HepG2 (cell line): ENCODE measurements around the gene IL6R. TPM values are rescaled to one million over a fixed set of nuclear protein-coding genes. Genes with fewer than 3 reads are reported as not detected.

Source experiments
- ATAC-seq: fragments of 200-7000 bp; cut with Tn5 transposase; 3 replicates; pipeline ENCODE4 v1.9.1; 2020; ENCODE audit warnings: mild to moderate bottlenecking, moderate library complexity
- BruUV-seq: library from RNA; stranded (reverse); fragments of 400-500 nt; replicated peaks from 2 replicates; lab custom pipeline; 2021; lab: Mats Ljungman, UMichigan
- CTCF ChIA-PET: fragments of 300-600 bp; formaldehyde crosslinking; extraction: SDS; loops from one replicate; lab custom pipeline; 2021; ENCODE audit warnings: low total read pairs, inconsistent platforms, low intra/inter-chr PET ratio; lab: Yijun Ruan, JAX
- POLR2A ChIA-PET: fragments of 350-600 bp; sonication (Branson Sonifier 250); formaldehyde crosslinking; loops from one replicate; lab custom pipeline; 2020; ENCODE audit warnings: antibody characterized with exemption, inconsistent platforms; lab: Yijun Ruan, JAX
- DNase-seq: peaks from one replicate; pipeline ENCODE4 v3.0.0-alpha.2; 2015; ENCODE audit warnings: low spot score
- FAIRE-seq: peaks from 3 replicates; lab custom pipeline; 2011; peaks lifted over from hg19 to GRCh38; lab: Jason Lieb, UNC
- H2AFZ ChIP-seq: one replicate; pipeline ENCODE4 v1.6.1; 2011; ENCODE audit warnings: low read length, inconsistent platforms
- H3K27ac ChIP-seq: fragments of 300-600 bp; 3 replicates; pipeline ENCODE4 v1.8.0; 2011; ENCODE audit warnings: mixed run types, mild to moderate bottlenecking, mixed read lengths, low read length, inconsistent platforms; ENCODE audit not compliant: insufficient read depth; ENCODE audit errors: extremely low read length
- H3K27me3 ChIP-seq, 2 experiments: fragments of 200-600 bp in 1 of 2; 2 replicates in 1 of 2; 3 replicates in 1 of 2; pipeline versions ENCODE4 v1.6.0 to v1.8.0; 2011; ENCODE audit warnings: low read length in 2 of 2, mild to moderate bottlenecking in 2 of 2, moderate library complexity in 2 of 2, inconsistent platforms in 1 of 2; ENCODE audit not compliant: insufficient read depth in 2 of 2, control insufficient read depth in 1 of 2
- H3K36me3 ChIP-seq, 2 experiments: fragments of 200-600 bp in 1 of 2; replicated peaks in 1 of 2; 2 replicates in 1 of 2; 3 replicates in 1 of 2; pipeline versions ENCODE4 v1.5.1 to v1.8.0; 2011; ENCODE audit warnings: low read length in 2 of 2, inconsistent platforms in 1 of 2; ENCODE audit not compliant: insufficient read depth in 2 of 2, control insufficient read depth in 1 of 2
- H3K4me1 ChIP-seq: 2 replicates; pipeline ENCODE4 v1.5.1; 2012; ENCODE audit warnings: low read length, inconsistent platforms; ENCODE audit not compliant: insufficient read depth
- H3K4me2 ChIP-seq: 2 replicates; pipeline ENCODE4 v1.6.0; 2011; ENCODE audit warnings: low read depth, low read length, inconsistent platforms
- H3K4me3 ChIP-seq, 3 experiments: fragments of 200-600 bp in 1 of 3; sonication (generic), shearing (Covaris generic) in 1 of 3; replicated peaks in 1 of 3; 2 replicates each; pipeline ENCODE4 v1.5.1; 2011 to 2016; ENCODE audit warnings: low read length in 3 of 3, inconsistent platforms in 2 of 3, low read depth in 2 of 3, mild to moderate bottlenecking in 2 of 3, control low read depth in 1 of 3, mixed read lengths in 1 of 3; ENCODE audit not compliant: insufficient read depth in 1 of 3
- H3K79me2 ChIP-seq: one replicate; pipeline ENCODE4 v1.6.1; 2011; ENCODE audit warnings: low read length, inconsistent platforms; ENCODE audit not compliant: insufficient read depth
- H3K9ac ChIP-seq: 2 replicates; pipeline ENCODE4 v1.6.0; 2011; ENCODE audit warnings: mild to moderate bottlenecking, low read depth, low read length, inconsistent platforms; ENCODE audit not compliant: insufficient read depth
- H3K9me3 ChIP-seq: 2 replicates; pipeline ENCODE4 v1.5.1; 2012; ENCODE audit warnings: mild to moderate bottlenecking, low read length
- H4K20me1 ChIP-seq: 2 replicates; pipeline ENCODE4 v1.6.0; 2011; ENCODE audit warnings: inconsistent platforms, mild to moderate bottlenecking, low read length, moderate library complexity; ENCODE audit not compliant: insufficient read depth
- CBFB ChIP-seq: sonication (generic); formaldehyde crosslinking; IDR thresholded peaks from 2 replicates; pipeline ENCODE4 v1.4.0; 2020; ENCODE audit warnings: missing genetic modification reagents
- CEBPG ChIP-seq: IDR thresholded peaks from 2 replicates; pipeline ENCODE4 v1.6.1; 2016
- CHD4 ChIP-seq: fragments of 200-600 bp; sonication (generic); IDR thresholded peaks from 2 replicates; pipeline ENCODE4 v1.7.0; 2017; ENCODE audit warnings: mild to moderate bottlenecking, low read length, borderline replicate concordance
- ERF ChIP-seq: IDR thresholded peaks from 2 replicates; pipeline ENCODE4 v1.6.1; 2018; ENCODE audit warnings: missing biosample characterization, missing genetic modification reagents
- FOXA1 ChIP-seq, 2 experiments: fragments of 450-650 bp in 1 of 2; sonication (generic) in 1 of 2; formaldehyde crosslinking in 1 of 2; IDR thresholded peaks; 2 replicates each; pipeline versions ENCODE4 v1.4.0 to v1.6.1; 2016 to 2020; ENCODE audit warnings: missing genetic modification reagents in 1 of 2
- HNRNPL ChIP-seq: fragments of 200-400 bp; formaldehyde crosslinking; IDR thresholded peaks from 2 replicates; pipeline ENCODE4 v1.6.1; 2017; ENCODE audit warnings: mild to moderate bottlenecking, low read depth, low read length
- HNRNPLL ChIP-seq: fragments of 200-400 bp; formaldehyde crosslinking; IDR thresholded peaks from 2 replicates; pipeline ENCODE4 v1.6.1; 2017; ENCODE audit warnings: mild to moderate bottlenecking, low read depth, low read length; ENCODE audit not compliant: poor library complexity, severe bottlenecking
- MTA1 ChIP-seq: sonication (generic); formaldehyde crosslinking; IDR thresholded peaks from 2 replicates; pipeline ENCODE4 v1.4.0; 2020; ENCODE audit warnings: missing genetic modification reagents, mild to moderate bottlenecking, borderline replicate concordance
- SAP130 ChIP-seq: IDR thresholded peaks from 2 replicates; pipeline ENCODE4 v1.6.1; 2016; ENCODE audit warnings: low read depth
- SP4 ChIP-seq: sonication (generic); formaldehyde crosslinking; IDR thresholded peaks from 2 replicates; pipeline ENCODE4 v1.8.1; 2023; ENCODE audit warnings: mild to moderate bottlenecking, missing genetic modification reagents
- ZBTB3 ChIP-seq: sonication (generic); formaldehyde crosslinking; IDR thresholded peaks from 2 replicates; pipeline ENCODE4 v1.4.0; 2020; ENCODE audit warnings: low read depth, mild to moderate bottlenecking, moderate library complexity, missing genetic modification reagents, borderline replicate concordance
- ZMYM3 ChIP-seq: sonication (generic); formaldehyde crosslinking; IDR thresholded peaks from 2 replicates; pipeline ENCODE4 v1.5.1; 2020; ENCODE audit warnings: mild to moderate bottlenecking, missing genetic modification reagents
- ZNF557 ChIP-seq: sonication (generic); formaldehyde crosslinking; IDR thresholded peaks from 2 replicates; pipeline ENCODE4 v1.4.0; 2020; ENCODE audit warnings: missing genetic modification reagents
- ZNF629 ChIP-seq: sonication (generic); formaldehyde crosslinking; conservative IDR thresholded peaks from 2 replicates; pipeline ENCODE4 v1.5.0; 2020; ENCODE audit warnings: missing genetic modification reagents
- ZNF644 ChIP-seq: IDR thresholded peaks from 2 replicates; pipeline ENCODE4 v1.6.1; 2016; ENCODE audit warnings: low read depth
- WGBS: methylation state at CpG from one replicate; pipeline ENCODE4 v1.1.6; 2017; ENCODE audit warnings: low lambda C conversion rate; 5-methylcytosine and 5-hydroxymethylcytosine counted together
- in situ Hi-C: cut with HindIII; loops from 2 replicates; pipeline ENCODE4 v1.10.0; 2017; ENCODE audit warnings: low pct_unique_long_range_greater_than_20kb; ENCODE audit not compliant: extremely low pct_ligation_motif_present
- intact Hi-C: fragments of 100-400 bp; cut with micrococcal nuclease; formaldehyde crosslinking; loops from one replicate; pipeline ENCODE4 v1.10.0; 2022; ENCODE audit not compliant: unreplicated experiment
- polyA plus RNA-seq, 8 experiments: library from polyadenylated mRNA; depleted of rRNA in 3 of 8; stranded (reverse) in 7 of 8; unstranded in 1 of 8; fragments of >200 nt; fragmentation: Illumina TruSeq in 4 of 8; extraction: Trizol in 4 of 8; gene quantifications; 2 replicates each; pipeline versions ENCODE4 v1.2.1 to v1.2.3, GENCODE V29; 2011 to 2016; ENCODE audit warnings: low read depth in 4 of 8, missing spikeins in 1 of 8, mixed read lengths in 1 of 8; ENCODE audit not compliant: insufficient read depth in 1 of 8
- total RNA-seq, 5 experiments: library from RNA; depleted of rRNA; stranded (reverse); fragments of >200 nt; fragmentation: Illumina TruSeq; extraction: Trizol; gene quantifications; 2 replicates each; pipeline ENCODE4 v1.2.3, GENCODE V29; 2016; ENCODE audit warnings: low read depth in 1 of 5
- TF ChIP-seq, protein P1 (sequence below): sonication (generic); formaldehyde crosslinking; IDR thresholded peaks from 2 replicates; pipeline ENCODE4 v1.4.0; 2020; ENCODE audit warnings: mild to moderate bottlenecking, low read depth, missing genetic modification reagents

IL6R gene
- total and polyA plus RNA-seq, 2 of the 13 experiments (the other 11 are each of a cell fraction or from before 2014, with no cell fraction given), result 5.0 to 24.5 TPM

DNA sequence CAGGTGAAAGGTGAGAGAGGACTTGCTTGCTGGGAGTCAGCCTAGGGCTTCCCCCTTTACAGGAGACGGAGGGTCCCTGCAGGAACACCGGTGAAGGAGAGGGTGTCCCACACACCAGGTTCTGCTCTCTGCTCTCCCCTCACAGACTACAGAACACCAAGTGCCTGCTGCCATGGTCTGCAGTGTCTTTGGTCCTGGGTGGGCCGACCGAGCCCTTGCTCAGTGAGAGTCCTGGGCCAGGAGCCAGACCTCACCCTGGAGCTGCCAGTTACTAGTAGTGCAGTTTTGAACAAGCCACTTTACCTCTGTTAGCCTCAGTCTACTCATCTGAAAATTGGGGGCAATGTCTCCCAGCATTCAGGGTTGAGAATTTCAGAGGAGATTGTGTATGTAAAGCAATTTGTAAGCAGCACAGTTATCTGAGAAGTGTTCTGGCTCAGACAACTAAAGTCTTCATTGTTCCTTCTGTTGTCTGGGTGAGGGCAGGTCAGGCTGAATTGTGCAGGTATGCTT, 2.7 kb upstream of the IL6R start:
- WGBS, result 80% methylated on average over 4 of the region's 4 CpGs
- intact Hi-C loops (loop anchor here (10.0 kb wide), 1 partner anchor 48 kb away; no protein-coding TSS in a partner anchor), in situ Hi-C loops (no loop called here)
- ChIA-PET POLR2A (interaction anchor here (1.9 to 8.9 kb wide), 2 partner anchors 15 kb away, joined by 9 to 146 read pairs; no protein-coding TSS in a partner anchor), CTCF (no interaction called here)
- H3K4me3 ChIP-seq, result no peak overlapping the region
- H4K20me1 ChIP-seq, result no peaks in the 10 kb centered on the region
- TF ChIP-seq HNRNPLL (no peak), ZMYM3 (CRISPR knock-in tag) (peak; percentile 34; the same call in 1 of the 2 replicates), MTA1 (CRISPR knock-in tag) (no peak), ZNF629 (peak; percentile 92)
- no peaks in the 10 kb centered on the region for H3K36me3 ChIP-seq
- H2AFZ ChIP-seq, result no peak overlapping the region
- no peaks in the 10 kb centered on the region for H3K79me2 ChIP-seq
- peaks cover 0 to 22% of the 10 kb centered on the region in 2 experiments; a peak in 4 of 5 replicates for H3K27me3 ChIP-seq
- no peaks in the 10 kb centered on the region for H3K9me3 ChIP-seq
- no TSS peak for BruUV-seq
- no peak for ATAC-seq
- H3K4me2 ChIP-seq, result no peak overlapping the region
- no peak for DNase-seq
- H3K27ac ChIP-seq, result no peak overlapping the region
- peaks cover 62% of the 10 kb centered on the region for H3K4me1 ChIP-seq
- no peak overlapping the region for H3K9ac ChIP-seq
- no peak for FAIRE-seq

DNA sequence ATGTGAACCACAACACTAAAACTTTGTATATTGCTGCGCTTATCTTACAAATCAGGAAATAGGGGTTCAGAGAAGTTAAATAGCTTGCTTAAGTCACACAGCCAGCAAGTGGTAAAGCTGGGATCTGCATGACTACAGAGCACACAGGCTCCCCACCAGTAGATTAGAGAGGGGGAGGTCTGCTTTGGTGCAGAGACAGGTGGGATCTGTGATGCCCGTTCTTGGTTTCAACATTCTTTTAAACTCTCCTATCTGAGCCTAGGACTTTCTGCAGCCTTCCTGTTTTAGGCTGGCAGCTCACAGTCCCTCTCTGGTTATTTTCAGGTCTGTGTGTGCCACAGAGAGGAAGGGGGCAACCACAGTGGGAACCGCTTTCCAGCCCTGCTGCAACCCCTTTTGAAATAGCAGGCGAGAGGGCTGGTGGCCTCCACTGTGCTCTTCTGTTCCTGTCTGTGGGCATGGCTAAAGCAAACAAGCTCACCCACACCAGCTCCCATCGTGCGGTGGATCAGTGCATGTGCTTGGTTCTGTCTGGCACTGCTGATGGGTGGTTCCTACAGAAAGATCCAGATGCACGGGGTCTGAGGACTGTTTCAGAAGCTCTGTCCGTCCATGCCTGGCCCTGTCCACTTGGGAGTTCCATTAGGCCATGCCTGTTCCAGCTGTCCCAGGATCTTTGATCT, 1.7 kb upstream of the IL6R start:
- H2AFZ ChIP-seq, result no peak overlapping the region
- H3K79me2 ChIP-seq, result no peaks in the 10 kb centered on the region
- intact Hi-C loops, result loop anchor here (10.0 kb wide), 1 partner anchor 49 kb away; no protein-coding TSS in a partner anchor
- no peak overlapping the region for H3K9ac ChIP-seq
- ChIA-PET CTCF (no interaction called here), POLR2A (interaction anchor here (1.9 to 8.9 kb wide), 3 partner anchors 15 to 18 kb away, joined by 8 to 146 read pairs (median 9); no protein-coding TSS in a partner anchor)
- peaks cover 66% of the 10 kb centered on the region for H3K4me1 ChIP-seq
- in situ Hi-C loops, result no loop called here
- DNase-seq (no peak), ATAC-seq (no peak), FAIRE-seq (no peak)
- WGBS, result 37% methylated on average over 8 of the region's 8 CpGs
- no peaks in the 10 kb centered on the region for H3K36me3 ChIP-seq
- H4K20me1 ChIP-seq, result no peaks in the 10 kb centered on the region
- no TSS peak for BruUV-seq
- H3K4me2 ChIP-seq, result peak overlapping the region; percentile 34
- H3K9me3 ChIP-seq, result no peaks in the 10 kb centered on the region
- H3K27me3 ChIP-seq, result peaks cover 0 to 22% of the 10 kb centered on the region in 2 experiments; a peak in 4 of 5 replicates
- H3K27ac ChIP-seq, result no peak overlapping the region
- no peak overlapping the region; a peak in 1 of 6 replicates for H3K4me3 ChIP-seq
- TF ChIP-seq ZNF644 (CRISPR knock-in tag) (peak; percentile 66; the same call in 1 of the 2 replicates), HNRNPL (0 out of 2 replicates have a peak, but pooled peaks have one; percentile 57), ERF (CRISPR knock-in tag) (0 out of 2 replicates have a peak, but pooled peaks have one; percentile 23), CBFB (no peak), ZBTB3 (no peak), FOXA1 (IDR thresholded peaks at IDR 0.05) (no peak), FOXA1 (CRISPR knock-in tag; IDR thresholded peaks at IDR 0.05) (peak; percentile 52; the same call in 1 of the 2 replicates), CHD4 (no peak), ZNF557 (CRISPR knock-in tag) (no peak), CEBPG (no peak), SAP130 (CRISPR knock-in tag) (0 out of 2 replicates have a peak, but pooled peaks have one; percentile 25), SP4 (CRISPR knock-in tag) (no peak)
- TF ChIP-seq, protein P1, sequence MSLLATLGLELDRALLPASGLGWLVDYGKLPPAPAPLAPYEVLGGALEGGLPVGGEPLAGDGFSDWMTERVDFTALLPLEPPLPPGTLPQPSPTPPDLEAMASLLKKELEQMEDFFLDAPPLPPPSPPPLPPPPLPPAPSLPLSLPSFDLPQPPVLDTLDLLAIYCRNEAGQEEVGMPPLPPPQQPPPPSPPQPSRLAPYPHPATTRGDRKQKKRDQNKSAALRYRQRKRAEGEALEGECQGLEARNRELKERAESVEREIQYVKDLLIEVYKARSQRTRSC (CRISPR knock-in tag), result no peak
